ENCODE results near the gene MICAL2.

MICAL2 gene

DNA sequence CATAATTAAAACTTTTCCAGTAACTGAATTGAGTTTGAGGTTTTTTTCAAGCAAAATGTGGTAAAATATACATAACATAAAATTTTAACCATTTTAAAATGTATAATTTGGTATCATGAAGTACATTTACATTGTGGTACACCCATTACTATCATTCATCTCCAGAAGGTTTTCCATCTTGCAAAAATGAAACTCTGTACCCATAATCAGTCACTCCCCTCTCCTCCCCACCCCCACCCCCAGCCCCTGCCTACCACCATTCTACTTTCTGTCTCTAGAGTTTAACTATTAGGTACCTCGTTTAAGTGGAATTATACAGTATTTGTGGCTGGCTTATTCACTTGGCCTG lies 63.7 kb downstream of the MICAL2 start:
- DNase-seq, result no peak

- no peak for DNase-seq
Observed at GRCh38 chr11:12174477-12175143, 64.2 kb downstream of the MICAL2 start.

- DNase-seq, result no peak
Observed at GRCh38 chr11:12175694-12176241, 65.4 kb downstream of the MICAL2 start.

DNA sequence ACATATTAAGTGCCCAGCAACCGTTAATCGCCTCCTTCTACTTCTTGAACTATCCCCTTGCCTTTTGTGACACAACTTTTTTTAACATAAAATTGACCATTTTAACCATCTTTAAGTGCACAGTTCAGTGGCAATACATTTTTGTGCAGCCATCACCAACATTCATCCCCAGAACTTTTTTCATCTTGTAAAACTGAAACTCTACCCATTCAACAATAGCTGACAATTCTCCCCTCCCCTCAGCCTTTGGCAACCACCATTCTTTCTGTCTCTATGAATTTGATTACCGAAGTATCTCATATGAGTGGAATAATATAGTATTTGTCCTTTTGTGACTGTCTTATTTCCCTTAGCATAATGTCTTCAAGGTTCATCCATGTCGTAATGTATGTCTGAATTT lies 66.0 kb downstream of the MICAL2 start:
- DNase-seq, result no peak

DNA sequence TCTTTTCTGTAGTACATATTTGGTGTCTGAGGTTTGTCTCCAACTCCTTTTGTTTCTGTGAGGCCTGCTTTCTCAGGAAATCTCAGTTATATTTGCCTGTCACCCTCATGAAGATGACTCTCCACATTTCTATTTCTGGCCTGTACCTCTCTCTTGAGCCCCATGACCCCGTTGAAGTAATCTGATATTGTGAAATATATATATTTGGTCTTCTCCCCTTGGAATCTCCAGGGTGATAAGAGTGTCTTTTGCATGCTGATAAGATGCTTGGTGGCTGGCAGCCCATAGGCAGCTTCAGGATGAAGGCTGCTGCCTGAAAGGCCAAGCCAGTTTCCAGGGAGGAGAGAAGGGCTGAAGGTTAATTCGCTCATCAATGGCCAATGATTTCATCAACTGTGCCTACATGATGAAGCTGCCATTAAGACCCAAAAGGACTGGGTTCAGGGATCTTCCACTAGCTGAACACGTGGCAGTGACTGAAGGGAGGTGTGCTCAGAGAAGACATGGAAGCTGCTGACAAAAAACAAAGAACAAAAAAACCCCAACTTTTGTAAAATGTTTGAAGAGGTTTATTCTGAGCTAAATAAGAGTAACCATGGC lies 67.4 kb downstream of the MICAL2 start:
- no peak for DNase-seq

DNA sequence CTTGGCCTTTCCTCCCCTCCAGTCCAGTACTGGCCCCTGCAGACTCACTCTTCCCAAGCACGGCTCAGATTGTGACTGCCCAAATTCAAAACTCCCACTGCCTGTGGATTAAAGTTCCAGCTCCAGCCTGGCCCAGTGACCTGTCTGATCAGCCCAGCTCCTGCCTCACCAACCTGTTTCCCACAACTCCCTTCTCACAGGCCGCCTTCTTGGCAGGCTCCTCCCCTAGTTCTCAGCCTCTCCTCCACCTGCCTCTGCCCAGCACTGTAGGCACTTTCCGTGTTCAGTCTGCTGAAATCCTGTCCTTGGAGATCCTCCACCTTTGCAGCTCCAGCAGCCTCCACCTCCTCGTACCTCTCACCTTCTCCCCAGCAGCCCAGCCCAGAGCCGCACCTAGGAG lies 68.6 kb downstream of the MICAL2 start:
- peak; percentile 54 for DNase-seq

DNA sequence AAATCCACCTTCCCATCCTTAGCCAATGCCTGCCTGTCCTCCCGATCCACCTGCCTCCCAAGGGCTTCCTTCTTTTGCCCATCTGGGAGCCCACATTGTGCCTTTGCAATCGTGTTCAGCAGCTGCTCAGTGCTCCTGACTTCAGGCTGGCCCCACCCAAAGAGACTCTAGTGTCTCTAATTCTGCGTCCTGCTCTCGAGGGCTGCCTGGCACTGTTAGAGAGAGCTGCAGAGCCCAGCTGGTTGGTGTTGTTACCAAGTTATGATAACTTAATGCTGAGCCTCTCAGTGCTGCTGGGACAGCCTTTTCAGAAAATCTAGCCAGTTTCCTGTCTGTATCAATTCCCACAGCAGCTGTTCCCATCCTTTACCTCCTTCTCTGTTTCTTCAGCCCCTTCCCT lies 69.1 kb downstream of the MICAL2 start:
- peak; percentile 51 for DNase-seq

DNA sequence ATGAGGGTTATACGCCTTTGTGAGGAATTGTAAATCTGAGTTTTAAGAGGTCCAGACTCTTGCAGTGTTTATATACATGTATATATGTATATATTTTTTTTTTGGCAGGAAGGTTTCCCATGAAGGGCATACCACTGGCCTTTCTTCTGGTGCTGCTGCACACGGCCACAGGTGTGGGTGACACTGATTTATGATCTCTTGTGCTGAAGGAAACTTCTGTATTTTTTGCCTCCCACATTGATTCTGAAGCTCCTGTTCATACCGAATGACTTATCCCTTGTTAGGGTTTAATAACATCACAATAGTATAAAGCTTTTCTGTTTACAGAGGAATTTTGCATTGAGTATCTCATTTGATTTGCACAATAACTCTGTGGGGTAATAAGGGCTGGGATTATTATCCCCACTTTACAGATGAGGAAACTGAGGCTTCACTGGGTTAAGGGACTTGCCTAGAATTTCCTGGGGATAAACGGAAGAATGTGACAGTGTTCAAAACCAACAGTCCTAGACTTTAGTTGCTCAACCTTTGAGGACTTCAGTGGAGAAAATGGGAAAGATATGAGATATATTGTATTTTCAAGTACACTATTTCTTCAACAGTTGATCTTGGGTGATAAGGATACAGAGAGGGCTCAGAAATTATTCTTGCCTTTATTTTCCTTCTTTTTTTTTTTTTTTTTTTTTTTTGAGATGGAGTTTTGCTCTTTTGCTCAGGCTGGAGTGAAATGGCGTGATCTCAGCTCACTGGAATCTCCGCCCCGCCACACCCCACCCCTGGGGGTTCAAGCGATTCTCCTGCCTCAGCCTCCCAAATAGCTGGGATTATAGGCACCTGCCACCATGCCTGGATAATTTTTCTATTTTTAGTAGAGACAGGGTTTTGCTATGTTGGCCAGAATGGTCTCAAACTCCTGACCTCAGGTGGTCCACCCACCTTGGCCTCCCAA lies 70.1 kb downstream of the MICAL2 start:
- no peak for DNase-seq

GRCh38 chr11:12182302-12182675 lies 71.9 kb downstream of the MICAL2 start:
- DNase-seq, result no peak

DNA sequence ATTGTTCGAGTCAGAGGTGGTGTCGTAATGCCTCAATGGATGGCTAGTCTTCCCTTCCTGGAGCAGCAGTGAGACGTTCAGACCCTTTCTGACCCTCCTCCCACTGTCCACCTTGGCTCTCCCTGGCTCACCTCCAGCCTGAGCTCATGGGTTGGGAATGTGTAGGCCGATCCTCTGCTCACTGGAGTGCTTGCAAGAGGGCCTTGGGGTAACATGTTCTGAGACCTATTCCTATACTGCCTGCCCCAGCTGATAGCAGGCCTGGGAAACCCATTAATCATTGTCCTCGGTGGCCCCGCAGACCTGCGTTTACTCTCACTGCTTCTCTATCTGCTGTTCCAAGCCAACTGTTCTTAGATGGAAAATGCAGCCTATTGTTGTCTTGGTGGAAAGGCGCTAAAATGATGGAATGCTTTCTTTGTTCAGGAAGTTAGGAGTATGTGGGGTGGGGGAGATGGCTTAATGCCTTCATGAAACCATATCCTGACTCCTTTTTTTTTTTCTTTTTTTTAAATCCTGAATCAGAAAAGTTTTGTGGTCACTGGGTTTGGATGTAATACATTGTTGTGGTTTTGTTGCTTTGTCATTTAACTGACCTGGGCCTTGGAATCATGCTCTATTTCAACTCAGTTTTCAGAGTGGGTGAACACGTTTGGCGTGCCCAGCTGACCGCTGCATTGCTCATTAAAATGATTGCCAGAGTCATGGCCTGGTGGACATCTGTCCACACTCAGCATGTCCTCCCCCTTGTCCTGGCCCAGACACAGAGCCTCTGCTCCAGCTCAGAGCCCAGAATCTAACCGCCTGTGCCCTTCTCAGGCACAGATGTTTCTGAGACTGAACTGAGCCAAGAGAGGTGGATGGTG lies 72.5 kb downstream of the MICAL2 start:
- peak; percentile 42 for DNase-seq

- DNase-seq, result no peak
Observed at GRCh38 chr11:12183827-12184620, 73.6 kb downstream of the MICAL2 start.

- DNase-seq, result no peak
Observed at GRCh38 chr11:12184699-12185098, 74.3 kb downstream of the MICAL2 start.

DNA sequence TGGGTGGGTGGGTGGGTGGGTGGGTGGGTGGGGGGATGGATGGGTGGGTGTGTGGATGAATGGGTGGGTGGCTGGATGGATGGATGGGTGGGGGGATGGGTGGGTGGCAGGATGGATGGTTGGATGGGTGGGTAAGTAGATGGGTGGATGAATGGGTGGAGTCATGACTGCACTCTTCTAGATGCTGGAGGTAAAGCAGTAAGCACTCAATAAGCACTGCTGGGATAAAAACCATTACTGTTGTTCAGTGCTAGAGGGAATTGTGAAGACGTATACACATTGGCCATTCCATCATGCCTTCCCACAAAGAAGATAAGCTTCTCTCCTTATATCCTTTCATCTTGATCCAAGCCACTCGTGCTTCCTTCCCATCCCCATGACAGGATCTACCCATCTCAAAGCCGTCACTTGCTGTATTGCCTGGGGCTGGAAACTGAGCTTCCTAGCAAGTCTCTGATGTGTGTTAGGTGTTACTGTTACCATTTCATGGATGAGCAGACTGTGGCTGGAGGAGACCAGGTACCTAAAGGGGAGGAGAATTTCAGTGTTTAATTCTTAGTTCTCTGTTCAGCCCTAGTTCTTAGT lies 74.8 kb downstream of the MICAL2 start:
- DNase-seq, result no peak

GRCh38 chr11:12185914-12186313 lies 75.5 kb downstream of the MICAL2 start:
- DNase-seq, result peak; percentile 45

DNA sequence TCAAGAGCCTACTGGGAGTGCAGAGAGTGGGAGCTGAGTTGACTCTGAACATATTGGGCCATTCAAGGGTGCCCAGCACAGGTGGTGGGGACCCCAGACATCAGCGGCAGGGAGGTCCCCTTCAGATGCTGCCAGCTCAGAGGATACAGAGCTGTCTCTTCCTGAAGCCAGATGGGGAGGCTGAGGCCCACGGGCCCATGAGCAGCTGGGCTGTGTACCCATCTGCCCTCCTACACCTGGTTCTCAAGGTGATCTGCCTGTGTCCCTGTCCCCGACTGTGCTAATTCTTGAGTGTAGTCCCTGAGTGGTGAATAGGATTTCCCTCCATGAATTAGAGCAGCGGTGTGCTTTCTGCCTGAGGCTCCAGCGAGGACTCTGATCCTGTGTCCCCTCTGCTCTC lies 76.3 kb downstream of the MICAL2 start:
- DNase-seq, result no peak

DNA sequence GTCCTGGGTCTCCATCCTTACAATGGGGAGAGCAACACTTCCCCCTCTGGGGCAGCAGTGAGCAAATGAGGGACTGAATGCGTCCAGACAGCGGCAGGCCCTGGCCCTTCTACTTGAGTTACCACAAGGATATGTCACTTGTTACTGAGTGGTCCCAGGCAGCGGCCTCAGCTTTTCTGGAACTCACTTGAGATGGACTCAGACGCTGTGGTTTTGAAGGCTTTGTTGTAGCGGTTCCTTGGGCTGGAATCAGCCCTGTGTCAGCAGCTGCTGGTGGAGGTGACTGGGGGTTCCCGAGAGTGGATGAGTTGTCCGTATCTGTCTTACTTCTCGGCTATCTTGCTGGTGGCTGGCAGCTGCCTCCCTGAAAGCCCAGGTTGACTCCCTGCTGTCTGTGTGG lies 77.0 kb downstream of the MICAL2 start:
- no peak for DNase-seq

DNA sequence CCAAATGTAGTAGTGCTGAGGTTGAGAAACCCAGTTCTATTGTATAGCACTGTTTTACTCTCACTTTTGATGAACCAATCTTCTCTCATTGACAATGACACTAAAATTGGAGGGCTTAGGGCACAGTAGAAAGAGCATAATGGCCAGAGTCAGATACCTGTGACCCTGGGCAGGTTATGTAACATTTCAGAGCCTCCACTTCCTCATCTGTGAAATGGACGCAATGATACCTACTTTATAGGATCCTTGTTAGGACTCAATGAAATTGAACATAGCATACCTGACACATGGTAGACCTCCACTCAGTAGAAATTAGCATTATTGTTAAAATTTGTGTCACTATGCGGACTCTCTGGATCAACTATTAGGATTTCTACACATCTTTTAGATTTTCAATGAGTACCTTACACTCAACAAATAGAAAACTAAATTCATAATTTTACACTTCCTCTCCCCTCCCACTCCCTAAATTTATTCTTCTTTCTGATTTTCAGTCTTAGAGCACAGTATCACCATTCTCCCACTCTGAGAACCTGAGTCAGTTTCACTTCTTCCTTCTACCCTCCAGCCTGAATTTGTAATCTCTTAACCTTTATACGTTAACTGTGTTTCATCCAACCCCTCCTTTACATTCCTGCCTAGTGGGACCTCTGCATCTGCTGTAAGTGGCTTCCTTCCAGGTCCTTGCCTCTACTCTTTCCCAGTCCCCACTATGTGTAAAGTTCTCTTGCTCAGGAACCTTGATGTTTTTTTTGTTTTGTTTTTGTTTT lies 78.3 kb downstream of the MICAL2 start:
- DNase-seq, result no peak

- DNase-seq, result no peak
Observed at GRCh38 chr11:12189543-12190235, 79.3 kb downstream of the MICAL2 start.

GRCh38 chr11:12190511-12190910 lies 80.1 kb downstream of the MICAL2 start:
- no peak for DNase-seq

Data from NCI-H2029 (cell line).